Dedifferentiated amniotic fluid mesenchymal stem cell (primary cell): ENCODE measurements around the gene OR6Y1.

Experiments
- DNase-seq: peaks from one replicate; pipeline ENCODE4 v3.0.0-alpha.2; 2016; ENCODE audit errors: extremely low spot score

Gene OR6Y1

GRCh38 chr1:158506369-158506987 is 47.7 kb downstream of the OR6Y1 start:
- no peak for DNase-seq

- no peak for DNase-seq
Observed at GRCh38 chr1:158496374-158496773, 57.8 kb downstream of the OR6Y1 start.

GRCh38 chr1:158494796-158495195 is 59.4 kb downstream of the OR6Y1 start:
- DNase-seq = no peak
